ENCODE measurements around the gene CFAP100. TPM values are rescaled to one million over a fixed set of nuclear protein-coding genes. Genes with fewer than 3 reads are reported as not detected.

CFAP100 gene
- total RNA-seq, 4 donors from 2014 or later: 0.98 to 2.8 TPM; not detected in 2

- Histone ChIP-seq H3K9me3 (no peaks in the 10 kb centered on the region), H3K4me1 (no peaks in the 10 kb centered on the region), H3K36me3 (no peaks in the 10 kb centered on the region), H3K4me3 (no peak overlapping the region), H3K27ac (no peak overlapping the region), H3K27me3 (no peaks in the 10 kb centered on the region)
- TF ChIP-seq POLR2A (IDR thresholded peaks at IDR 0.05) (no peak), CTCF (IDR thresholded peaks at IDR 0.05) (no peak)
- DNase-seq: no peak
- intact Hi-C loops (cut with DNase I; ENCODE audit: low total_unique reads): no loop called here
These were observed 20.4 kb downstream of the CFAP100 start for GRCh38 chr3:126414961-126415660.

- Histone ChIP-seq H3K27ac (no peak overlapping the region), H3K4me3 (no peak overlapping the region), H3K27me3 (no peaks in the 10 kb centered on the region)
These were observed 21.2 kb downstream of the CFAP100 start for GRCh38 chr3:126415661-126416591.

GRCh38 chr3:126416943-126417342 lies 22.2 kb downstream of the CFAP100 start:
- no peaks in the 10 kb centered on the region for H3K9me3 ChIP-seq
- H3K27me3 ChIP-seq: no peaks in the 10 kb centered on the region
- H3K4me1 ChIP-seq: no peaks in the 10 kb centered on the region
- no peak for DNase-seq
- no peaks in the 10 kb centered on the region for H3K36me3 ChIP-seq
- no peak overlapping the region for H3K4me3 ChIP-seq
- no peak for TF ChIP-seq POLR2A (IDR thresholded peaks at IDR 0.05)
- TF ChIP-seq CTCF (IDR thresholded peaks at IDR 0.05): no peak
- intact Hi-C loops (cut with DNase I; ENCODE audit: low total_unique reads): no loop called here
- no peak overlapping the region for H3K27ac ChIP-seq

More at GRCh38 chr3:126415661-126416591, 21.2 kb downstream of the CFAP100 start:
- H3K4me1 ChIP-seq: no peaks in the 10 kb centered on the region
- DNase-seq: peak in 1 of 2 donors; percentile 11
- no peaks in the 10 kb centered on the region for H3K36me3 ChIP-seq
- no peaks in the 10 kb centered on the region for H3K9me3 ChIP-seq
- intact Hi-C loops (cut with DNase I; ENCODE audit: low total_unique reads): no loop called here
- TF ChIP-seq POLR2A (IDR thresholded peaks at IDR 0.05) (no peak), CTCF (IDR thresholded peaks at IDR 0.05) (no peak)

GRCh38 chr3:126417515-126417914 lies 22.8 kb downstream of the CFAP100 start:
- intact Hi-C loops (cut with DNase I; ENCODE audit: low total_unique reads): no loop called here

More at GRCh38 chr3:126417515-126417914, 22.8 kb downstream of the CFAP100 start:
- Histone ChIP-seq H3K9me3 (no peaks in the 10 kb centered on the region), H3K27me3 (no peaks in the 10 kb centered on the region), H3K27ac (no peak overlapping the region), H3K4me1 (no peaks in the 10 kb centered on the region), H3K4me3 (no peak overlapping the region), H3K36me3 (no peaks in the 10 kb centered on the region)
- no peak for DNase-seq
- TF ChIP-seq CTCF (IDR thresholded peaks at IDR 0.05) (no peak), POLR2A (IDR thresholded peaks at IDR 0.05) (no peak)
